NCI-H1930 (cell line): ENCODE results near the gene FOXQ1.

ENCODE experiments used
- DNase-seq, 2 experiments: peaks; one replicate each; lab custom pipeline; 2025; lab: John Stamatoyannopoulos, UW

Gene FOXQ1, protein sequence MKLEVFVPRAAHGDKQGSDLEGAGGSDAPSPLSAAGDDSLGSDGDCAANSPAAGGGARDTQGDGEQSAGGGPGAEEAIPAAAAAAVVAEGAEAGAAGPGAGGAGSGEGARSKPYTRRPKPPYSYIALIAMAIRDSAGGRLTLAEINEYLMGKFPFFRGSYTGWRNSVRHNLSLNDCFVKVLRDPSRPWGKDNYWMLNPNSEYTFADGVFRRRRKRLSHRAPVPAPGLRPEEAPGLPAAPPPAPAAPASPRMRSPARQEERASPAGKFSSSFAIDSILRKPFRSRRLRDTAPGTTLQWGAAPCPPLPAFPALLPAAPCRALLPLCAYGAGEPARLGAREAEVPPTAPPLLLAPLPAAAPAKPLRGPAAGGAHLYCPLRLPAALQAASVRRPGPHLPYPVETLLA

DNA sequence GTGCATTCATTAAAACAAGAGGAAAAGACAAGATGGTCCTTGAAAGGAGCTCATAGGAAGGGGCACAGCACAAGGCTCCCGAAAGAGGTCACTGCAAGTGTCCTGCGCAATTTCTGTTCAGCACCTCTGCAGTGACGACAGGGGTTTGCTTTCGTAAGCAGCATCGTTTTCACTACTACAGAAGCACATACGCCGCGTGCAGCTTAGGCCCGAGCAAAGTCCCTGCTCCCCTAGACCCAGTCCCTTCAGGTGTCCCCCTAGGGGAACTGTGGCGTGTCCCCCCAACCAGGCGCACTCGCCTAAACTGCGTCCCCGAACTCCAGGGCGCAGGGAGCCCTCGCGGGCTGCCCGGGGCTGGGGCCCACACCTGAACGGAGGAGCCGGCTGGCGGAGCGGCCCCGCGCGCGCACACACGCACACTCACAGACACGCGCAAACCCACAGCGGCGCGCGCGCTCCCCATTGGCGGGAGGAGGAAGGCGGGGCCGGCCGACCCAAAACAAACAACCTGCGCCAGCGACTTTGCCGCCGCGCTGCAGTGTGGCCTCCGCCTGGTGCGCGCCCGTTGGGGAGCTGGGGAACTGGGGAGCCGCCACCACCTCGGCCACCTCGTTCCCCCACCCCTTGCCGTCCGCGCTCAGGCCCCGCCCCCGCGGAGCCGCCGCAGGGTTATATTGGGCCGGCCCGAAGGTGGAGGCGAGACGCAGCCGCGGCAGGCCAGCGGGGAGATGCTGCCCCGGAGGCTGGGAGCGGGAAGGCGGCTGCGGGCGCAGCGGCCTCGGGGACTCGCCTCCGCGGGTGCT lies at the start of gene FOXQ1:
TSS of gene FOXQ1 (plus strand) at position 699 of the 803 bp plus-strand sequence. CDS start 607 bp downstream, outside the sequence.
- DNase-seq: no peak

DNA sequence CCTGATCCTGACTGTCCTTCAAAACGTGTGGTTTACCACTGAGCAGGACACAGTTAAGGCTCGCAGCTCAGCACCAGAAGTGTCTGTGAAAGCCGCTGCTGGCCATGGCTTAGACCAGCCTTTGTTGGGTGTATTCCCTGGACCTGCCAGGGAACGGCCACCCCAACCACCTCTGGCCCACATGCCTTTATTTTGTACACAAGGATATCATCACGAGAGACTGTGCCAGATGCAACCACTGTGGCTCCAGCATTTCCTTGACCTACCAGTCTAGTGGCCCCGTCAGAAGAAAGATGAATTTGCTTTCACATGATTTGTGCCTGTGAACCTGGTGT lies 49.2 kb upstream of the FOXQ1 start:
- DNase-seq: no peak

DNA sequence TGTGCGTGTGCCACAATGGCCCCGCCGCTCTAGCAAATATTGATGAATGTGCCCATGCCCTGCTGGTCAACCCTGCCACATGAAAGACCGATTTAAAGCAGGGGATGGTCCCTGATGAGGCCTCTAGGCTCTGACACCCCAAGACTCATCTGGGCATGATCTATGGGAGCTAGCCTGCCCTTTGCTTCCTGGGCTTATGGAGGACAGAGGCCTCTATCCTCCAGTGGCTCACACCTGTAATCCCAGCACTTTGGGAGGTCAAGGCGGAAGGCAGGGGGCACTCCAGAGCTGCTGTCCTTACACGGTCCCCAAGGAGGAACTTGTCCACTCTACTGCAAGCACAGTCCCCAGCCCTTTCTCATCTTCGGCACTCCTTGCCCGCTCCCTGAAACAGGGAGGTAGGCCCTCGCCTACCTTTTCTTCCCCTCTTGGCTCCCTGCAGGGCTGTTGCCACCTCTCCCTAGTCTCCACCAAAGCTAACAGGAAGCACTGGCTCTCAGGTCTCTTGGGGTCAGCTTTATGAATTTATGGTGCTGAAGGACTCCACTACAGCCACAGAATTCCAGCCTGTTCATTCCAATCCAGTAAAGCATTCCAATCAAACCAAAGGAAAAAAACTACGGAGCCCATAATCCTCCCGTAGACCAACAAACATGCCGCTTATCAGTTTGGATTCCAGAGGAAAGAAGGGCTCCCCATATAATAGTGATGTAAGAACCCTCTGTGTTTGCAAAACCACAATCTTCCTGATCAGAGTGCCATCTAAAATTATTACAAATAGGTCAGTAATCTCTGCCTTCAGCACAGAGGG lies 48.7 kb upstream of the FOXQ1 start:
- DNase-seq: no peak

DNA sequence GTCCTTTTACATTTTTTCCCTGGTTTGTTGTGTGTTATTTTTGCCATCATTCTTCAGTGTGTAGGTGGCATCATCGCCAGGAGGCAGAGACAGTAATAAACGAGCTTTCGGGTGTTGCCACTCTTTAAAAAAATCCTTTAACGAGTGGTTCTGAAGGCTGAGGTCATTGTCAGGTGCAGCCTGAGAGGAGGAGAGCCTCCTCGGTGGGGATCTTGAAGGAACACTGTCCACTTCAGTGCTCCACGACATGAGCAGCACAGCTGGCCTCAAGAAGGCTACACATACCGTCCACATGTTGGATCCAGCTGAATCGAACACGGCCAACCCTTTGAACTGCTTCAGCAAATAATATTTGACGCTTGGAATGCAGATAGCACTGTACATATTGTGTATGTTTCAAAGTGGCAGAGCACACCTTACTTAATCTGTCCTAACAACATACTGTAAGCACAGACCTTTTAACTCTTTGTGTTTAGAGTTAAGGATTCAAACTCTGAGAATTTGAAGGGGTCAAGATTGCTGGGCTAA lies 48.0 kb upstream of the FOXQ1 start:
- no peak for DNase-seq

DNA sequence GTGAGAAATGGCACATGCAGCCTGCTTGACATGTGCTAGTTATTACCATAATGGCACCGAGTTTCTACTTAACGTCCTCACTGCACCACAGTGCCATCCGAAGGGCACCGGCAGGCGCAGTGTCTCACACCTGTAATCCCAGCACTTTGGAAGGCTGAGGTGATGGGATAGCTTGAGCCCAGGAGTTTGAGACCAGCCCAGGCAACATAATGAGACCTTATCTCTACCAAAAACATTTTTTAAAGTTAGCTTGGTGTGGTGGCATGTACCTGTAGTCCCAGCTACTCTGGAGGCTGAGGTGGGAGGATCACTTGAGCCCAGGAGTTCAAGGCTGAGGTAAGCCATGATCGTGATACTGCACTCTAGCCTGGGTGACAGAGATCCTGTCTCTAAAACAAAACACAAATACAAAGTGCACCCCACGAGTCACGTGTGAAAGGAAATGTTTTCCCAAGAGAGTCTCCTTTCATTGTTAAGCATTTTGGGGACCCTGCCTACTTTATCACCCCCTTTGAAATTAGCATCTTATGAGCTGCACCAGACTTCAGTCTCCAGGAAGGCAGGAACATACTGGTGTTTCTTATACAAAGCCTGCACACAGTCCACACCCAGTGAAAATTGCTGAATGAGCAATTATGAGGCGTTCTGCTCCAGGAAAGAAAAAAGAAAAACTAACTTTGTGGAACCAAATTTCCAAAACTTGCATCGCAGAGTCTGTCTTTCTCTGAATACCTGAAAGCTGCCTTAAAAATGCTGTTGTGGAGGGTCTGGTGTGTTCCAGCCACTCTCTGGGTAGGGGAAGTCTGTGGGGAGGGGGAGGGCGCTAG lies 47.1 kb upstream of the FOXQ1 start:
- DNase-seq: no peak

DNA sequence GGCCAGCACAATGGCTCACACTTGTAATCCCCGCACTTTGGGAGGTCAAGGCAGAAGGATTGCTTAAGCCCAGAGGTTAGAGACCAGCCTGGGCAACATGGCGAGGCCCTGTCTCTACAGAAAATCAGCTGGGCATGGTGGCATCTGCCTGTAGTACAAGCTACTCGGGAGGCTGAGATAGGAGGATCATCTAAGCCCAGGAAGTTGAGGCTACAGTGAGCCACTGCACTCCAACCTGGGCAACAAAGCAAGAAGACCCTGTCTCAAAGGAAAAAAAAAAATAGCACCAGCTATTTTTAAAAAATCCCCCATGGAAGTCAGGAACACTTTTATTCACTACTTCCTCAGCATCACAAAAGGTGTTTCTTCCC lies 45.2 kb upstream of the FOXQ1 start:
- DNase-seq: no peak

DNA sequence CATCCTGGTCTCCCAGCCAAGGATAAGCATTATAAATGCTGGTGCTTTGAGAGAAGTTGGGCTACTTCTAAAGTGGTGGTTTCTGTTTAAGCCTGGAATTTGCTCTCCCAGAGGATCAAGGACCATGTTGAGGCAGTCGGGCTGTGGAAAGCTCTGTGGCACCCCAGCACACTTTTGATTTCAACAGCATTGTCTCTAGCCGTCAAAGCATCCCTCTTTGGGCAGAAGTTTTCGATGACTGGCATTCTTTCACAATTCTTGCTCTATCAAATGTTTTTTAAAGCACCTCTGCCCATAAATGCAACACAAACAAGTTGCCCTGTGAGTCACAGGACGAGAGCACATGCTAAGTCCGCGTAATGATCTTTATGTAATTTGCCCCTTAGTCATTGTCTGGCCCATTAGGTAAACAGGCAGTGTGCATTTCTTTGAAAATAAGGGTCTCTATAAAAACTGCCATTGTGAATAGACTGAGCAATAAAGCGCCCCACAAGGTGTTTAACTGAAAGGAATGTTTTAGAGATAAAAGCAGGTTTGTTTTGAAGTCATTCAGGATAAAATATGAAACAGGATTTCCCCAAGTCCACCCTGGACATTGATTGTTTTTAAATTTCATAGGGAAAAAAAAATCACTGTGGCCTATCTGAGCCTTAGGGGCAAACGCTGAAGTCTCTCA lies 44.7 kb upstream of the FOXQ1 start:
- no peak for DNase-seq

DNA sequence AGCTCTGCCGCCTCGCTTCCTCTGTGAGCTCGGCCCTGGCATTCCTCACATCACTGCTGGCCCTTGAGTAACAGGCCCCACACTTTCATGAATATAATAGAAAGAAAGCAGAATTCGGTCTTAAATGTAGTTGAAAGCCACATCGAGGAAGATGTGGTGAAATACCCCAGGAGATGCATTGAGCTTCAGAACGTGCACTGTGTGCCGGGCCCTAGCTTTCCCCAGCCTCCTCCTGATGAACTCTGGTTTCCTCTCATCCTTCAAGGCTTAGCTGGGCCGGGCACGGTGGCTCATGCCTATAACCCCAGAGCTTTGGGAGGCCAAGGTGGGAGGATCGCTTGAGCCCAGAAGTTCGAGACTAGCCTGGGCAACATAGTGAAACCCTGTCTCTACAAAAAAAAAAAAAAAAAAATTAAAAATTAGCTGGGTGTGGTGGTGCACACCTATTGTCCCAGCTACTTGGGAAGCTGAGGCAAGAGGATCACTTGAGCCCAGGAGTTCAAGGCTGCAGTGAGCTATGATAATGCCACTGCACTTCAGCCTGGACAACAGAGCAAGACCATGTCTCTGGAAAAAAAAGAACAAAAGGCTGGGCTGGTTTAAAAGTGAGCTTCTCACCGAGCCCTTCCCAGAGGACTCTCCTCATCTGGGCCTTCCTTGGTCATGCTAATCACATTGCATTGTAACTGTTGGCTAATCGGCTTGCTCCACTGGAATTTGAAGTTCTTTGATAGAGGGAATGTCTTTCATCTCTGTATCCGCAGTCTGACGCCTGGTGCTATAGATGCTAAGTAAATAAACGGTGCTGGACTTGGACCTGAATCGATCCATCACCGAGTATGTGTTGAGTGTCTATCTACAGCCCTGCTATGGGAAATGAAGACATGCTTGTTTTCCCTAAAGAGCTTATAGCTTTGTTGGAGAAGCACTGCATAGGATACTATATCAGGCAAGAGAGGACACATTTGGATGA lies 43.8 kb upstream of the FOXQ1 start:
- DNase-seq: no peak

DNA sequence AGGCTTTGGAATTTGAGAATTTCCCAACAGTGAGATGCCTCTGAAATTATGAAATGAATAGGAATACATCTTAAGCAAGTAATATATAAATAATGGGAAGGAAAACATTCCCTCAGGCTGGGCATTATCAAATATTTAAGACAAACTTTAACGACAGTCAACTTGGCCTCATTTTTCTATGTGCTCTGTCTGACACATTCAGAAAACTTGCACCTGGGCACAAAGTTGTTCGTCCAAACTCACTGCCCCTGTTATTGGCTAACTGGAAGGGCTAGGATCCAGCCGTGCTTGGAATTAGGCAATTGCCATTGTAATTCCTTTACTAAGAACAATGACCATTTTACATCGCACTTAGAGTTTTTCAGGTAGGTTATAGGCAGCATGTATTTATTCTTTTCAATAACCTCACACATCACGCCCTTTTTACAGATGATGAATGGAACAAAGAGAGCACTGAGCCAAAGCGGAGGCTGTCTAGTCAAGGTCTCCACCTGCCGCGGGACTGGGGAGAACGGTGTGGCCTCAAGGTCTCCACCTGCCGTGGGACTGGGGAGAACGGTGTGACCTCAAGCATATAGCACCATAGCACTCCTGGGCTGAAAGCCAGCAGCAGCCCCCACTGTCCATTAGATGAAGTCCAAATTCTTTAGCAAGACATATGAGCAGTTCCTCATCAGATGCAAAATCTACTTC lies 40.7 kb upstream of the FOXQ1 start:
- no peak for DNase-seq

DNA sequence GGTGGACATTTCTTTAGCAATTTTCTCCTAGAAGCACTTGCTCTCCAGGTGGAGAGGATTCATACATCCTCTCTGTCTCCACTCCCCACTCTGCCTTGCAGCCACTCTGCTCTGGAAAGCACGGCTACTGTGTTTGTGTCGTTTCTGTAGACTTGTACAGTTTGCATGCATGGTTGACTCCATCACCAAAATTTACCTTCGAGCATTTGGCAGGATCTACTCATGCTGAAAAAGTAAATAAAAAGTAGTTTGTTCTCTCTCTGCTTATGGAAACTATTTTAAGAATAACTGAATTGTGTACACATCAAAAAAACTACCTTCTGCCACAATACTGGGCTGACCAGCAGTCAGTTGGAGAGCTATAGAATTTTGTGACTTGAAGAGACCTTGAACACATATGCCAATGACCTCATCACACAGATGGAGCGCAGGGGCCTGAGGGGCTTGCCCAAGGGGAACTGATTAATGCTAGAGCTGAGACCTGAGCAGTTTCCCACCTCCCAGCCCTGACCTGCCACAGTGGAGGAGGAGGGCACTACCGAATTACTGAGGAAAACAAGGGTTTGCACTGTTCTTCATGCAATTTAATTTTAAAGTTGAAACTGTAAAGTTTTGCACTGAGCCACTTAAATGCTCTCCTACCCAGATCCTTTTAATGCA lies 33.7 kb upstream of the FOXQ1 start:
- no peak for DNase-seq

DNA sequence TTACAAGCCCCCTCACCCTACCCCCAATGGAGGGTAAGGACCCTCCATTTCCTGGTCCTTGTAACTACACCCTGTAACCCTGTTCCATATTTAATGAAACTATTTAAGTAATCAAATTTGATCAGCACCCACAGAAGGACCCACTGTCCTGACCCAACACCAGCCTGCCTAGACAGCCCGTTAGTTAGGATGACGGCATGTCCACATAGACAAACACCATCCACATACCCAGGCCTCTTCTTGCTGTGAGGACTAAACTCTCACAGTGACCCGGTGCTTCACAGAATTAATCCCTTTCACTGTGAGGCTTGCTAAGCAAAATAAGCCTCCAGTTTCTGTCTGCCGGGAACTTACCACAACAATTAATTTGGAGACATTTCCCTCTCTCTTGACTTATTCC lies 32.8 kb upstream of the FOXQ1 start:
- no peak for DNase-seq

DNA sequence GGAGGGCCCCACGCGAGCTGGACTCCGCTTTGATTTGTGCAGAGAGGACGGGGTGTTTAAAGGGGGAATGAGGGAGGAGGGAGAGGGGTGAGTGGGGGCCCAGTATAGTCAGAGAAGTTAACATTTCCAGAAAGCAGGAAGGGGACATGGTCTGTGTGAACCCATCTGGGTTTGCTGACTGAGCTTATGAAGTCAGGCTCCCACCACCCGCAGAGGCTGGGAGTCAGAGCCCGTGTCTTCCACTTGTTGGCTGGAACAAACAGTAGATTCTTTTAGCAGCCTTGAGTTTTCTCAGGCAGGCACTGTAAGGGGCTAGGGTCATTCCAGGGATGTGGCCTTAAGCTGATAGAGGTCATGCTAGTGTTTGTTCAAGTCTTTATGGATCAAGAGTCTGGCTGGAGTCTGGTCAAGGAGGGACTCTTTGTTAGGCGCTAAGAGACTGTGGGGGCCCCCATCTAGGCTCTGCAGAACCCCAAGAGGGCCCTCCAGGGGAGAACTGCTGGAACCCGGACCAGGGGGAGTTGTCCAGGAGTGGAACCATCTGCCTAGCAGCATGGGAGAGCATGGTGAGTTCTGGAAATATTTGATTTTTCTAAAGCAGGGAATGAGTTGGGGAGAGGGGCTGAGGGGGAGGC lies 31.1 kb upstream of the FOXQ1 start:
- DNase-seq: no peak

DNA sequence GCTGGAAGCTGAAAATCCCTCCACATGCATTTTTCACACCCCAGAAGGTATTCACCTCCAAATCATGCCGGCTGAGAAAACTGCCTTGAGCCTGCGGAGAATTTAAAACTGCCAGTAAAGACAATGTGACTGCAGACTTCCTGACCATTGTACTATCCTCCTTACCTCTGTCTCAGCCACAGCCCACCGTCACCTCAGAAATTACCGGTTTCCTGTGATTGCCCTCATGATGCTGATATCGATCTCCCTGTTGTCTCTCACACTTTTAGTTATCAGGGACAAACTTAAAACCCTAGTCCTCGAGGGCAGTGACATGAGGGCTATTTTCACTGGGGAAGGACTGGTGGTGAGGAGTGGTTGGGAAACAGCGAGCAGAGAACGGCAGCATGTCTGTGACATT lies 30.2 kb upstream of the FOXQ1 start:
- no peak for DNase-seq

DNA sequence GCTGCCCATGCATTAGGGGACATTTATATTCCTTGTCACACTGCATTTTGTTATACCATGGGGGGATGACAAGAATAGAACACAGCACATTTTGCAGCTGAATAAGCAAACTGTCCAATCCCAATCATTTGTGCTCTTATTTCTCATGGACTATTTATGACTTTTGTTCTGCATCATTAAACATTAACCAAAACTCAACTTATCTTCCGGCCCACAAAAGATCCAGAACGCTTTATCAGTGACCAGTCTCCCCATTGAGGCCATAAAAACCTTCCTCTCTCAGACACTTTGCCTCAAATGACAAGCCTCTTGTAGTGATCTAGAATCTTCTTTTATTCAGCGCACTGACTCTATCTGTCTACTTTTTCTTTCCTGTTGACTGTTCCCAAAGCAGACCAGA lies 28.4 kb upstream of the FOXQ1 start:
- no peak for DNase-seq

DNA sequence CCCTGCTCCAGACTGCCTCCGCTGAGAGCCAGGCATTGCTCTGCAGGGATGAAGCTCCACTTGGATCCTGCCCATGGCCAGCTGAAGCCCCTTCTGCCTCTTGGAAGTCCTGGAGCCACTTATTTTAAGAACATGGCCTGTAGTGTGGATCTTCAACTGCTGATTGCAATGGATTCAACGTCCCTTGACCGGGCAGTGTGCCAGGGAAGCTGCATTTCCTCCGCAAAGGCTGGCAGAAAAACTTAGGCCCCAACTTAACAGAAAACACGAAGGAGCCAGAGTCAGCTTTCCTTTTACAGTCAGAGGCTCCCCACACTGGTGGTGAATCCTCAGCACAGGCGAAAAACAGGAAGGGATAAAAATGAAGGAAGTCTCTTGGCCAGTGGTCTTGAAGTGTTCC lies 26.3 kb upstream of the FOXQ1 start:
- no peak for DNase-seq

DNA sequence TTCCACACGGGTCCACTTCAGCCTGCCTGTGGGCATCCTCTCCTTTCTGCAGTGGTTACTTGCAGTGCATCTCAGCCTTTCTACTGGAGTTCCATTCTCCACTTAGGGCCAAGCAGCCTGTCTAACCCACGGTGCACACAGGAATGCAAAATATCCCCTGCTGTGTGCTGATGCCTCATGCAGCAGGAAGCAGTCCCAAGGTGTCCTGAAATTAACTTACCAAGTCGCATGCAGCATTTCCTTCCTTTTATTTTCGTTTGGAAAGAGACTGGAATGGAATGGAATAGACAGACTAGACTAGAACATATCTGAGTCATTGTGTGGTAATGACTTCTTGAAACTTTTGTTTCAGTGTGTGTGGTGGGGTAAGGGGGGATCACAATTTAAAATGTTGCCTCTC lies 25.9 kb upstream of the FOXQ1 start:
- DNase-seq: no peak

DNA sequence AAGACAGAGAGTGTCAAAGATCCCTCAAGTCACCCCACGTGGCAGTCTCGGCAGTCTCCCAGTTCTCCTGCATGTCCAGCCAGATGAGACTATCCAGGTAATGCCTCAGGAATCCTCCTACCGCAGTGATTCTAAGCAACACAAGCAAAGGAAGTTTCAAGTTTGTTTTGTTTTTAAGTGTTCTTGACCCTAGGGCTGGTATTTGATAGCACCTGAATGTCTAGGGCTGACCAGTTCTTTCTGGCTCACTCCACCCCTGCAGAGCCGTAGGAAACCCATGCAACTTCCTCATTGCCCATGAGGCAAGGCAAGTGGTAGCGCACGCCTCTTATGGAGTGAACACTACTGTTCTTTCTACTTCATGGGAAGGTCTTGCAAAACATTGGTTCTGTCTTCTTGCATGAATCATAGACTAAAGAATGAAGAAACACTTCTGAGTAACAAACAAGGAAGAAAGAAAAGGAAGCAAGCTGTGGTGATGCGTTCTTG lies 24.8 kb upstream of the FOXQ1 start:
- no peak for DNase-seq

DNA sequence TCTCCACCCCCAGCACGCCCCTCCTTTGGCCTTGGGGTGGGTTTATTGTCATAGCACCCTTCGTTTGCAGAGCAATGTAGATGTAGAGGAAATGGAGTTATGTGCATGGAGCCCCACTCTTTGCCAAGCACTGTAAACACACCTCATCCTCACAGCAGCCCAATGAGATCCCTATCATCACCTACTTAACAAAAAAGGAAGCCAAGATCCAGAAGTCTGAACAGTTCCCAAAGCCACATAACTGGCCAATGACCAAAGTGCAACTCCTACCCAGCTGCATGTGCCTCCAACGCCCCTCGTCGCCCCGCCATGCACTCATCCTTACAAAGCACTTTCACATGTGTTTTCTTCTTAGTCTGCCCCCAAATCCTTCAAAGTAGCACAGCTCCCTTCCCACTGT lies 21.8 kb upstream of the FOXQ1 start:
- DNase-seq: no peak
